Measurements from ENCODE around the gene SLC43A3.
A peak's percentile ranks its signal among the peaks of the same experiment; 100 is the strongest.
"Not testable (repeated sequence)": the region's sequence is repeated elsewhere in the genome, so short reads cannot be mapped to it uniquely, and the experiment has no call there.

Gene SLC43A3

DNA sequence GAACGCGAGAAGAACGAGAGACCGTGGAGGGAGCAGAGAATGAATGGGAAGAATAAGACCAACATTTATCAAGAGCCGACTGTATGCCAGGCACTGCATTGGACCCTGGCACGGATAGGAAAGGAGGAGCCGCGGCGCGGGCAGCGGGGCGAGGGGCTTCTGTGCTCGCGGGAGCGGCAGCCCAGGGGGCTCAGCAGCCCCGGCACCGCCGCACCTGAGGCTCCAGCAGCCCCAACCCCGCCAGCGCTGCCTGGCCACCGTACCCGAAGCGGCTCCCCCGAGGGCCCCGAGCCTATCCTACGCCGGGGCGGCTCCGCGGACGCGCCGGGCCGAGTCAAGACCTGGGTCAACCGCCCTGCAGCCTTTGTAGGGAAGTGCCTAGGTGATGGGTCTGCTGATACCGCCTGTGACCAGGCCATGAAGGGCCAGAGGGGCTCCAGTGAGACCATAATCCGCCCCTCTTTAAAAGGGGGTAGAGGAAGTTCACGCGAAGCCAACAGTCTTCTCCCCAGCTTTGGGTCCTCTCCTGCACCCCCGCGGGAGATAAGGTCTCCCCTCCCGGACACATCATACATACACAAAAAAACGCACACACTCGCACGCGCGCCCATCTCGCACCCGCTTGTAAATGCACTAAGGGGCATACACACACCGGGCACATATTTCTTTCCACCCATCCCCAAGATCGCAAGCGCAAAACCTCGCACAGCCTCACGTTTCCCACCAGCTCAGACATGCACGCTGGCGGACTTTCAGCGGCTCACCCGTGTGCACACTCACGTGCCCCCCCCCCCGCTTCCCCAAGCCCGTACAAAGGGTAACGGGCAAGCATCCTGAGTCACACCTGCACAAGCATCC is 32.5 kb upstream of the SLC43A3 start:
- DNase-seq: peak in 1 of 2 donors; percentile 27

DNA sequence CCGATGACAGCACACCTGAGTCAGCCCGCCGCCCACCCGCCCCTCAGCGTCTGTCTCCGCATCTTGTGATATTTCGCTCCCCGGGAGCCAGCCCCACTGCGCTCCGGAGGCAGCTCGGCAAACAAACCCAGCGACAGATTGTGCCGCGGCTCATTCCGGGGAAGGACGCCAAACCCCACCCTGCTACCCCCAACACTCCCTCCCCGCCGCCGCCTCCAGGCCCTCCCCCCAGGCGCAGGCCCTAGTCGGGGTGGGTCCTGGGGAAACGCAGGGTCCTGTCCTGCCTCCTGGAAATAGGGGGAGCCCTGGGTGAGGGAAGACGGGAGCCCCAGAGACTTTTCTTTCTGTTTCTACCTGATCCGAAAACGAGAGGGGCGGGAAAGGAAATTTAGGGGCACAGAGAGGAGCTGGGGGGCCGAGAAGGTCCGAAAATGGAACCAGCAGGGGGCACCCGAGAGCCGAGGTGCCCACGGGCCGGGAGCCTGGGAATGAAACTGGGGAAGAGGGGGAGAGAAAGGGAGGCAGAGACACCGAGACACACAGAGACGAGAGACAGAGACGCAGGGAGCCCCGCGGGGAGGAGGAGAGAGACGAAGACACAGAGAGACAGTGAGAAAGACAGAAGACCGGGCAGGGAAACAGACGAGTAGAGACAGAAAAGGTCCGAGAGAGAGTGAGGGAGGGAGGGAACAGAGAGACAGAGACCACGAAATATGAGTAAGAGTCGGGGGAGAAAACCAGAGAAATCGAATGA is 31.7 kb upstream of the SLC43A3 start:
- DNase-seq: peak in 1 of 2 donors; percentile 54

DNA sequence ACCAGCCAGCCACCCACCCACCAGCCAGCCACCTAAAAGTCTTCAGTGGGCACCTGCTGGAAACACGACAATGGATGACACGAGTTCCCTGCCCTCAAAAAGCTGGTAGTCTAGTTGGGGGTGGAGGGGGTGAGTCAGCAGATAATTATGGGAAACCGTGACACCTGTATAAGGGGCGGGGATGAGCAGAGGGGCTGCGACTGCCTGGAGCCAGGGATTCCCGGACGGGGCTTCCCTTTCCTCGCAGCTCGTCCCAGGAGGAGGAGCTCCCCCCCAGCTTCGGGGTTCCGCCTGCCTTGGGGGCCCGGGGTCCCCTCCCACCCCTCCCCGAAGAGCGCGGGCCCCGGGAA is 31.1 kb upstream of the SLC43A3 start:
- peak in 1 of 2 donors; percentile 19 for DNase-seq

DNA sequence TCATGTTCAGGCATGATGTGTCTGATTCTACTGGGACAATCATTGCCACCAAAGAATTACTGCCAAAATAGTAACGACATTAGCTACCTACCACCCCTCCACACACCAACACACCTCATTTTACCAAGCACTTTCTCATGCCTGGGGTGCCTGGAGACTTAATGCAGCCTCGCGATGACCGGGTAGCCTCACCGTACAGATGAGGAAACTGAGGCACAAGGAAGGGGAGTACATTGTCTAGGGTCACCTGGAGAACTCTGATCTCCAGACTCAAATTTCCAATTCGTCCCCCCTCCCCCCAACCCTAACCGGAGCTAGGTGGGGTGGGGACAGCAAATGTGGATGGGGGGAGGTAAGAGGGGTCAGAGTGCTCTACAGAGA is 30.7 kb upstream of the SLC43A3 start:
- DNase-seq: no peak

DNA sequence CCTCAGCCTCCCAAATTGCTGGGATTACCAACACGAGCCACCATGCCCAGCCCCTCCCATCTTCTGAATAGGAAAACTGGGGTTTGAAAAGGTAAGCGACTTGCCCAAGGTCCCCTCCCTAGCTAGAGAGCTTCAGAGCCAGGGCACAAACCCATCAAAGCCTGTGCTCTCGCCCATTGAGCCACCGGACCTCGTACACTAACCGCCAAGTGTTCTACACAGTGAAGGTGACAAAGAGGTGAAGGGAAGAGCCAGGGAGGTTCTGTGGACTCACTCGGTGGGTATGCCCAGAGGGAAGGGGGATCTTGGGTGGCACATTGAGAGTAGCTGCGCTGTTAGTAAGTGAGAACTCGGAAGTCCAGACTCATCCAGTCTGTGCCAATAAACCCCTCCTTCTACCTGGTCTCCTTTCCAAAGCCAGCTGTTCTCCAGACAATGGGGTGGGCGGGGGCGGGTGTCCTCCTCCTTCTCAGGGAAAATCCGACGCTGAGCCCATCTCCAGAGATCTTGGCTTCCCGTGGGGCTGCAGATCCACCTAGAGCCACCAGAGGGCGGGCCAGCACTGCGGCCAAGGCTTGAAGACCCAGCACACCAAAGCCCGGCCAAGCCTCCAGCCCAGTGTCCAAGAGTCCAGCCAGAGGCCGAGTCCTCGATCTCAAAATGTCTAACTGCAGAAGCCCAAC is 30.2 kb upstream of the SLC43A3 start:
- peak; percentile 75 to 77 for DNase-seq

DNA sequence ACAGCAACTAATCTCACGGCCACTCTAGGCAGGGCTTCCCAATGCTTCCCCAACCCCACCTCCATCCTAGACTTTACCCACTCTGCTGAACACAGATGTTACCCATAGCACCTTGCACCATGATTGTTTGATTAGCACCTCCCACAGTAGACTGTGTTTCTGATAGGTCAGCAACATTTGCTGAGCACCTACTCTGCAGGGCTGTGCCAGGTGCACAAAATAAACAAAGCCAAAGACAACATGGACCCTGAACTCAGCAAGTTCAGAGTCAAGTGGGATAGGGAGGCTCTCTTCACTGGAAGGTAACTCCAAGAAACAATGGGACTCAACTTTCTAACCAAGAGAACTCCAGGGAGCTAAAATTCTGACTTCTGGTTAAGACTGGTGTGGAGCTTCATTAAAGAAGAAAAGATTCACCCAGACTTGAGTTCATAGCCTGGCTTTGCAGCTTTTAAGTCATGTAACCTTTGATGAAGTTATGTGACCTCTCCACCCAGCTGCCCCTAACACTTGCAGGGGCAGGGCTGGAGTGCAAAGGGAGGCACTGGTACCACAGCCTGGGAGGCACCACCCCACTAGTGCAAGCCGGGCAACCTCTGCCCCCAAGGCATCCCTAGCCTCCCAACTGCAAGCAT is 26.7 kb upstream of the SLC43A3 start:
- no peak for DNase-seq

DNA sequence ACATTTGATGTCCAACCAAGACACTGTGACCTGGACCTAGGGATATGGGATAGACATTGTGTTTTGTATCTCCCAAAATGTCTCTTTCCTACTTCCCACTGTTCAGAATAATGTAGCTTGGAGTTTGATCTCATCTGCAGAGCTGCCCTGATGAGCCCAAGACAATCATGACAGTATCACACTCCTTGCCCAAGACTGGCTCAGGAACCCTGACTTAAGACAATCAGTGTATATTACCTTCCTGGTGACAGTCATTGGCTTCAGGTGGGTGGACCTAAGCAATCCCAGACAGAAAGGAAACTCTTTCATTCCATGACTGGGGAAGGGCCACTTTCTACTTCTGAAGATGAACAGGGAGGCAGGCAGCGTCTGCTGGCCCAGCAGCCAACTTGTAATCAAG is 19.1 kb upstream of the SLC43A3 start:
- no peak for DNase-seq

DNA sequence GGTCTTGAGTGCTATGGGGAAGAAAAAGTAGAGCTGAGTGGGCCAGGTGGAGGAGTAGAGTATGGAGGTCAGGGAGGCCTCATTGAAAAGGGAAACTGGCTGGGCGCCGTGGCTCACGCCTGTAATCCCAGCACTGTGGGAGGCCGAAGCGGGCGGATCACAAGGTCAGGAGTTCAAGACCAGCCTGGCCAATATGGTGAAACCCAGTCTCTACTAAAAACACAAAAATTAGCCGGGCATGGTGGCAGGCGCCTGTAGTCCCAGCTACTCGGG is 18.1 kb upstream of the SLC43A3 start:
- DNase-seq: not testable (repeated sequence)

DNA sequence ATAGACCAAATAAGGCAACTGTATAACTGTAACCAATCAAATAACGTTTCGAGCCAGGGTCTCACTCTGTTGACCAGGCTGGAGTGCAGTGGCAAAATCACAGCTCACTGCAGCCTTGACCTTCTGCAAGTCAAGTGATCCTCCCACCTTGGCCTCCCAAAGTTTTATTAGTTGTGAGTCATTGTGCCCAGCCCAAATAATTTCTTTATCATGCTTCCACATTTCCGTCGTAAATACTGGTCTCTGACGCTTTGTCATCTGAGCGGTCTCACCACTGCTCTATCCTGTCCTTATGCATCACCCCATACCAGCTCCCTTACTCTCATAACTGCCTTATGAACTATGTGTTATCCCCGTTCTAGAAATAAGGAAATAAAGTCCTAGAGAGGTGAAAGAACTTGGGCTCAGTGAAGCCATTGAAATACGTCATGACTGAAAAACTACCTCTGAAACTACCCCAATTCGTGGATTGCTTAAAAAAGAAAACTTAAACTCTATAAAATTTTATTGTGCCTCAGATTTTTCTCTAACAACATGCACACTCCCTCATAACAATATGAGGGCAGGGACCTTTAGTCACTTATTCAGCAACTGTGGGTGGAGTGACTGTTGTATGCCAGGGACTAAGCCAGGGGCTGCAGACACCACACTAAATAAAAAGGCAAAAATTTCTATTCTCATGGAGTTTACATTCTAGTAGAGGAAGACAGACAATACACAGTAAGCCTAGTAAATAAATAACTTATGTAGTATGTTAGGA is 17.6 kb upstream of the SLC43A3 start:
- DNase-seq: no peak

DNA sequence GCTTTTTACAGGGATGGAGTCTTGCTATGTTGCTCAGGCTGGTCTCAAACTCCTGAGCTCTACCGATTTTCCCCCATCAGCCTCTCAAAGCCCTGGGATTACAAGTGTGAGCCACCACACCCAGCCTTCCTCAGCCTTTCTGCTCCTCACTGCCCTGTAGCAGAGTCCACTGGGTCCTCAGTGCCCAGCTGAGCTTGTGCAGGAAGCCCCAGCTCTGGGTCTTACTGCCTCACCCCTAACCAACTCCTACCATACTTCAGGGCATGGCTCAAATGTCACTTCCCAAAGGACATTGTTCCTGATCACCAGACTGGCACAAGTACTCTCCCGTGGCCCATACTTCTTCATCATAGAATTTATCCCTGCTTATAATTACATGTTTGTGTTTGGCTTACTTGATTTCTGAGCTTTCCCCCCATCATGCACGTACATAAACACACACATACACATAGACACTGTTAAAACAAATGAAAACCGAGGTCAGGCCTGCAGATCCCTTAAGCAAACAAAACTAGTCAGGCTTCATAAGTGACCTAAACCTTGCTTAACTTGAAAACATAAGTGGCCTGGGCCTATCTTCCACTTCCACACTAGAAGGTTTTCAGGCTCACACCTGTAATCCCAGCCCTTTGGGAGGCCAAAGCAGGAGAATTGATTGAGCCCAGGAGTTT is 14.0 kb upstream of the SLC43A3 start:
- DNase-seq: no peak

DNA sequence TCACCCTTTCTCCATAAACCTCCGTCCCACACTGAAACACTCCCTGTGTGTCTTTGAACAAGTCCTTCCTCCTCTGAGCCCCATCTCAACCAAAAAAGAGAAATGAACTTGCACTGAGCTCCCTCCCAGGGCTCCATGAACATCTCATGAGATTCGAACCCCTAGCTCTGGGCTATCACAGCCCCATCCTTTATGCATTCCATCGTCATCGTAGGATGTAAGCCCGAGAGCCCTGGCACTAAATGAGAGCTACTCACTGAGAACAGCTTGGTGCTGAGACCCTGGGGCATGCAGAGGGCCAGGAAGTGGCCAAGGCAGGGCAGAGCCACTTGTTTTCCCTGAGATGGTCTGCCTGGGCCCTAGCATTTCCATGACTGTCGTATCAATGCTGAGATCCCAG is 12.9 kb upstream of the SLC43A3 start:
- no peak for DNase-seq

DNA sequence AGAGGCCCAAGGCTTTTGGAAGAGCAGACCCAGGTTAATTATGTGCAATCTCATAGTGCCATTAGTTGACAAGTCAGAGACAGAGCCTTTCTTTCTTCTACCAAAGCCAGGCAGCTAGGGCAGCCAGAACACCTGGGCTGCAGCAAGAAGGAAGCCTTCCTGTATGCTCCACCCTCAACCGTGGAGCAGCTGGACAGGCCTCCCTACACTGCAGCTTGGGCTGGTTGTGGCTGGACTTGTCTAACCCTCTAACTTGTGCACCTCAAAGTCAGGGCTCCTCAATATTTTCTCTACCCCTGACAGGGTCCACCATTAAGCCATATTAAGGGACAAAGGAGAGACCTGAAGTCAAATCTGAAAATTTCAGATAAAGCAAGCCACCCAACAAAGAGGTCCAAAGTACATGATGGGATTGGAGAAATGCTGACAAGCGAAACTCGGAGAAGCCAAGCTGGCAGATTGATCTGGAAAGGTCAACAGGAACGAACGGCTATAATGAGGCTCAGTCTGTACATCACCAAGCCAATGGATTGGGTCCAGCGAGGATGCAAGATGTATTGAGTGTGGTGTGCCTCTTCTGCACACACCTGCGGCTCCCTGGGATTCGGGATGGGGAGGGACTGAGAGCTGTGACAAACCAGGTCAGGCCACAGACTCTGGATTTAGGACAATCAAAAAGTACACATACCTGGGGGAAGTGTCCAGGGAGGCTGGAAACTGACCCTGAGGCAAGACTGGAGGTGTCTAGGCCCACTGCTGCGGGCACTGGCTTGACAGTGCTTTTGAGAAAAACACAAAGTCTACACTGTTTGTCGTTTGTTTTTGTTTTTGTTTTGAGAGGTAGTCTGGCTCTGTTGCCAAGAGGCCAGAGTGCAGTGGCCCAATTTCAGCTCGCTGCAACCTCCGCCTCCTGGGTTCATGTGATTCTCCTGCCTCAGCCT is 11.7 kb upstream of the SLC43A3 start:
- DNase-seq: no peak

DNA sequence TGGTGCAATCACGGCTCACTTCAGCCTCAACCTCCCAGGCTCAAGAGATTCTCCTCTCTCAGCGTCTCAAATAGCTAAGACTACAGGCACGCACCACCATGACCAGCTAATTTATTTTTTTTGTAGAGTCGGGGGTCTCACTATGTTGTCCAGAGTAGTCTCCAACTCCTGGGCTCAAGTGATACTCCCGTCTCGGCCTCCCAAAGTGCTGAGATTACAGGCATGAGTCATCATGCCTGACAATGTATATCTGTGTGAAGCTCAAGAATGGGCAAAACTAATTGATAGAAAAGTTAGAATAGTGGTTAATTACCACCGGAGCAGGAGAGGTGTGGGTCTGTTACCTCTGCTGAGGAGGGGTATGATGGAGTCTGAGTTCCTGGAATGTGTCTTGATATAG is 9.1 kb upstream of the SLC43A3 start:
- DNase-seq: no peak

DNA sequence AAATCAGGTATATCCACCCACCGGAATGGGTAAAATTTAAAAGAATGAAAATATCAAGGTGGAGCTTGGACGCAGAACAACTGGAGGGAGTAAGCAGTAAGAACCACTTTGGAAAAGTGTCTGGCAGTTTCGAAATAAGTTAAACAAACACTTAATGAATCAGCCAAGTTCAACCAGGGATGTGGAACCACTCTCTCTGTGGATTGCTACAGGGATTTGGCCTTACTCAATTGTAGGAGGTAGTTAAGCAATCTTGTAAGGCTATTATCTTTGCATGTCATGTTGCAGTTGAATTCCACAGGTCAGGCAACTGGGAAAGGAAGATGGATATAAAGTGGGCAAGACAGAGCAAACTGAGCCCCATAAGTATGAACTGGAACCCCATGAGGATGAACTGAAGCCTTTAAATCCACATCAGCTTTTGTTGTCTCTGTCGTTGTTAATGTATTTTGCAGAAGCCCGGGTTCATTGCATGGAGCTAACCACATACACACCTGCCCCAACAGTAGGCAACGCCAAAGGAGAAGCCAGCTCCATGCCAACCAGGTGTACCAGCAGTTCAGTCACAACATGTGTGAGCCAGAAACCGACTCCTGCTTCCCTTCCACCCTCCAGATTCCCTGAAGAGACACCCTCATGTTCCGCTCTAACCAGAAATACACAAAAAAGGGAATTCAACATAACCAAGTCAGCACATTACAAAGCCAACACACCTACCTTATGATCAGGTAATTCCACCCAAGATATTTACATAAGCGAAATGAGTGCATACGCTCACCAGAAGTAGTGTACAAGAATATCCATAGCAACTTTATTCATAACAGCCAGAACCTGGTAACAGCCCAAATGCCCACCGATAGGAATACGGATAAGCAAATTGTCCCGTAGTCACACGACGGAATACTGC is 8.0 kb upstream of the SLC43A3 start:
- no peak for DNase-seq

DNA sequence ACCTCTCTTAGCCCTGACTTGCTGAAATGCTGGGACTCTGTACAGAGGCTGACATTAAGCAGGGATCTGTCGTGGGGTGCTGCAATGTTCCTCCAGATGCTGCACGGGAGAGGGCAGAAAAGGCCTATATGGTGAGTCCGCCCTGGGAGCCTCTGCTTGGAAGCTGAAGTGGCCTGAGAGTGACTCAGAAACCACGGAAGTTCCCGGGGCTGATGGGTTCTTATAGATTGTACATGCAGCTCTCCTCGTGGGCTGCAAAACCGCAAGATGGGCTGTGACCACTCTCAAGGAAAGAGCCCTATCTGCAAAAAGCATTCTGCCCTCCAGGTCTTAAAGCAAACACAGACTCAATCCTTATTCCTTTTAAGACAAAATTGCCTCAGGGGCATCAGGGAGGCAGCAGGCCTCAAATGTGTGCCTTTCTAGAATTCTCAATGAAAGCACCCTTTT is 5.8 kb upstream of the SLC43A3 start:
- peak in 1 of 2 donors; percentile 30 for DNase-seq

DNA sequence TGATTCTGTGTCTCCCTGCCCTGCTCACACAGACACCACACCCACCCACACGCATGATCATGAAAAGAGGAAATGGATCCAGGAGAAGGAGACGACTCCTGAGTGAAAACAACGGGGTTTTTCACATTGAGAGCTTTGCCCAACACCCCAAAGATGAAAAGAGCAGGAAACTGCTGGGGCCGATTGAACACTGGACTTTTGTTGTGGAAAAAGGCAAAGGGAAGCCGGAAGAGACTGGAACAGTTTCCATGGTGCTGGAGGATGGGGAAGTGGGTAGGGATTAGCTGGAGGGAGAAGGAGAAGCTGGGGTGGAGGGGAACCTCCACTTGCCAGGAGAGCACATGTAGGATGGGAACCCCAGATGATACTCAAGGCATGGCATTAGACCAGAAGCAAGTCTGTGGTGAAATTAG is 5.2 kb upstream of the SLC43A3 start:
- DNase-seq: no peak

DNA sequence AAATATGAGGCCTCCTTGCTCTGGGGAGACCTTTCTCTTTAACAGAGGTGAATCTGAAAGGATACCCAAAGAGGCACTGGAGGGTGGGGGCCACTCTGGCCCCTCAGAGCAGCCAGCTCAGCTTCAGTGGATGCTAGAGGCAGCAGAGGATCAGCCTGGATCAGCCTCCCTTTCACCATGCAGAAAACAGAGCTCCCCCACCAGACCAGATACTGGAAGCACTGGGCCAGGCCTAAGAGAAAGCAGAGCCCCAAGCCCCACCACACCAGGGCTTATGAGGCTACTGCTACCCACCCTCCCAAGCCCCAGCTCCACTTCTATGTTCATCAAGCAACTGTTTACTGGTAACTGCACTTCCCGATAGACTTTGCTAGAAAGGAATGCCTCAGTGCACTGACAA is 4.0 kb upstream of the SLC43A3 start:
- DNase-seq: no peak

DNA sequence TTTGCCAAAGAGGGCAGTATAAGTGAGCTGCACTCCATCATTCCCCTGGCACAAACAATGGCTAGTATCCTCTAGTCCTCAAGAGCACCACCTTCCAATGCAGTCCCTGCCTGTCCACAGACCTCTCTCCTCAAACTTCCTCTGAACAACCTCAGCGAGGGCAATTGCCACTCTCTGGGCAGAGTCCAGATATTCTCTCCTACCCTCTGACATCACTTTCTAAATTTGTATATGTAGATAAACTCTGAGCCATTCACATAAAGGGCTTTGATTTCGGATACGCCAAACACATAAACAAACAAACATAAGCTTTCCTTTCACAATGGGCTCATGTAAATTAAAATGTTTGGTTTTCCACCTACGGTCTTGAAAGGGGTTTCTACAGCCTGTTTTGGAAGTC is 3.0 kb upstream of the SLC43A3 start:
- no peak for DNase-seq

DNA sequence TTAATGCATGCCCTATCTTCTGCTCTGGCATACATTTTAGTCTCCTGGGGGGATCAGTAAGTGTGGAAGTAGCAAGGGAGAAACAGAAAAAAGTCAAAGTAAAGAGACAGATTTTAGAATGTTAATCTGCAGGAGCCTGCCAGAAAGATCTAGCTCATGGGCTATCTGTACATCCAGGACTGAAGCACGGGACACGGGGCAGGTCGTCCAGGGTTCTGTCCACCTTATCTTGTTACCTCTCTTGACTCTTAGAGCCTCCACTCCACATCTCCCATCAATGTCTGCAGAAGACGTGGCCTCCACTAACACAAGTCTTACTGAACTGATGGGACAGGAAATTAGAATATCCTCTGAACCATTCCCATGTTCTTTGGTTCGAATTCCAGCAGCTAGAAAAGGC is 1.7 kb upstream of the SLC43A3 start:
- no peak for DNase-seq

DNA sequence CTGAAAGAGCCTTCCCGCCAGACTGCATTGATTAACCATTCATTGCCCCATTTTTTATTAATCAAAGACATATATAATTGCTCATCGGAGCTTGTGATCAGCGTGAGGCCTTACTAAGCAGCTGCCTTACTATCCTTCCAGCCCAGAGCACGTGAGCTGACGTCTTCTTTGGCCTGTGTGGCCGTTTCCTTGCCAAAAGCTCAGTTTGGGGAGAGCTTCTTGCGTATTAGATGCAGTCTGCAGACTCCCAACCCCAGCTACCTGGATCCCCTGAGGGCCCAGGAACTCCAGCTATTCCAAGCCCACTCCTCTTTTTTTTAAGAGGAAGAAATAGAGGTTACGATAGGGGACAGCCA is 784 bp upstream of the SLC43A3 start:
- no peak for DNase-seq

All from CD4-positive, alpha-beta T cell treated with Interferon alpha-2 for 1 hour (primary cell).